ENCODE data around the gene SH3D21.

SH3D21 gene

DNA sequence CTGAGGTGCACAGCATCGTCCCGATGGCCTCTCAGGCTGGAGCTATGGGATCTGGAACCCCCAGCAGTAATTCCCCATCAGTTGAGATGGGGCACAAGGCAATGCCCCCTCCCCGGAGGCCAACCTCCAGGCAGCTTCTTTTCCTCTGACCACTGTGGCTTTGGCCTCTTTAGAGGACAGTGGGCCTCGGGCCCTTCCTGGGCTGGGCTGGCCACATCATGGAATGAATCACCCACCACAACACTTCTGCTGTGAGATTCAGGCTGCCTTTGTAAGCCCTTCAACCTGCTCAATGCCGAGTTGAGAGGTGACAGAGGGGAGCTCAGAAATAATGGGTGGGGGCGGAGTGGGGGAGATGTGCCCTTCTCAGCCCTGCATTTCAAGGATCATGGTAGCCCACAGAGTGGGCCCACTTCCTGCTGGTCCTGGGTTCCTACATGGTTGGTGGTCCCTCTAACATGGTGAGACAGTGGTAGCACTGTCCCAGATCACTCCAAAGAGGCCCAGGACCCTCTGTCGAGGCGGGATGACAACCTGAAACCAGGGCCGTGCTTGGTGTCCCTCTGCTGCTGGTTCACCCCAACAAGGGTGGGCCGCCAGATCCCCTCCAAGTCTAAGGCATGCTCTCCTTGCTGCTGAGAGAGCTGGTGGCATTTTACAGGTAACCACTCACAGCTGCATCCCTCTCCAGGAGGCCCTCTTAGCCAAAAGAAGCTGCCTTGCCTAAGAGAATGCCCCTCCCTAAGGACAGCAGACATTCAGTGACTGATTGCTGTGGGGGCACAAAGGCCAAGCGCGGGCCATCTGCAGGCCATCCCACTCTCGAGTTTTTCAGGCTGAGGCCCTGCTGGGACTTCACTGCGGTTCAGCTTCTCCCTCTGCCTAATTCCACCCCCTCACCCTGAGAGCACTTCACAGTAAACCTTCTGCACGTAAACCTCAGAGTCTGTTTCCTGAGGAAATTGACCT lies 47.0 kb downstream of the SH3D21 start:
- in situ Hi-C loops (cut with HindIII; ENCODE audit: low sequenced_read_pairs) = no loop called here

DNA sequence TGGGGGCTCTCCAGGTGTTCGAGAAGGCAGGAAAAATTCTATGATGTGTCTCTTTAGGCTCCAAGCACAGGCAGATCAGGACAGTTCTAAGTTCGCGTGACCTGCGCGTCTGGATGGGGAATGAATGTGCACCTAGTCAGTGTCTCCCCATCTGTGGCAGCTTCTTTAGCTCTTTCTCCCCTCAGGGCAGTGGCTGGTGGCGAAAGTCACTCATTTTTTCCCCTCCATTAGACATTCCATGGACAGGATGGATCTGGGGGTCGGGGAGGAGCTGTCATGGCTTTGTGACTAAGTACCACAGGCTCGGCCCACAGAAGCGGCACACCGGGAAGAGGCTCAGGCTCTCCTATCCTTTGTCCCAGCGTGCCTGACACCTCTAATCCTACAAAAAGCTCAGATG lies 48.3 kb downstream of the SH3D21 start:
- in situ Hi-C loops (cut with HindIII; ENCODE audit: low sequenced_read_pairs) = no loop called here

DNA sequence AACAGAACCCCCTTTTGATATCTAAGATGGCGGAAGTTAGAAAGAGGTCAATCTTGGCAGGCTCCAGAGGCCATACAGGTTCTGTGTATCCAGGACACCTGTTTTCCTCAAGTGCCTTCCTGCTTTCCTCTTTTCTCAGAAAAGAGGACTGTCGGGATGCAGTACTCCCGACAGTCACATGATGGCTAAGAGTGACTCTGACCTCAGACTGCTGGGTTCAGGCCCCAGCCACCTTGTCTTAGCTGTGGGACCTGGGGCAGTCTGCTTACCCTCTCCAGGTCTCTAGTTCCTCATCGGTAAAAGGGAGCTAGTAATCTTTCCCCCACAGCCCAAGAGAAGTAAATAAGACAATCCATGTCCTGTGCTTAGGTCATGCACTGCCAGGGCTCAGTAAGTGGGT lies 49.6 kb downstream of the SH3D21 start:
- in situ Hi-C loops (cut with HindIII; ENCODE audit: low sequenced_read_pairs) = no loop called here

DNA sequence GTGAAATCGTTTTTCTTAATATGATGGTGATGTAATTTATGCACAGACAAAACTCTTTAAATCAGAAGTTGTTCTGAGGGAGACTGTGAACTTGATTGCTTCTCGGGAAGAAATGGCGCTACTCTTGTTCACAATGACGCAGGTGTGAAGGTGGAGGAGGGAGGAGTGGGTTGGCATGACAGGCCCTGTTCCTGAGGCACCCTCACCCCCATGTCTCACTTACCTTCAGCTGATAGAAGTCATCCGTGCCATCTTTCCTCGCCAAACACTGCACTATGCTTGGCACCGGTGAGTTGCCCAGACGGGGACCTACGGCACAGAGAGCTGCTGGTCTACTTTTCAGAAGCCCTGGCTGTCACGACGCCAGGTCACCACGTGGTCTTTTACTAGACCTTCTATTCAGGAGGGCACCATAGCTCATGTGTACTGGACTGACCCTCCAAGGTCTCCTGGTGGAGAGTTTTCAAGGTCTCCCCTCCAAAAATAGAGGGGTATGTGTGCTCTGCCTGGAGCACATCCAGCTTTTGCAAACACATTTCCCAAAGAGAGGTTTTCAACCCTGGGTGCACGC lies 52.4 kb downstream of the SH3D21 start:
- in situ Hi-C loops (cut with HindIII; ENCODE audit: low sequenced_read_pairs) = no loop called here

DNA sequence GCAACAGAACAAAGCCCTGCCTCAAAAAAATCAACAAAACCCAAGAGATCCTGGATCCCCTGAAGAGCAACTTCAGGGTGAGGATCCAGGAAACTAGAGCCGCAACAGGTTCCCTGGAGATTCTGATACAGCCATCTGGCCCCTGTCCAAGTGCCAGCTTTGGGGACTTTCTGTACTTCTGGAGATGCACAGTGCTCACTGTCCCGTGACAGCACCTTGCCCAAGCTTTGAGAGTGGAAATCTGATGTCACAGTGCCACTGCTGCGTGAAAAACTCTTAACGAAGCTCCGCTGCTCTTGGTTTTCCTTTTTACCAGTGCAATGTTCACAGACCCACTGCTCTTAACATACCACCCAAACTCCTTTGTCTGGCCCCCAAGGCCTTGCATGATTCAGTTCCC lies 53.2 kb downstream of the SH3D21 start:
- in situ Hi-C loops (cut with HindIII; ENCODE audit: low sequenced_read_pairs) = no loop called here

DNA sequence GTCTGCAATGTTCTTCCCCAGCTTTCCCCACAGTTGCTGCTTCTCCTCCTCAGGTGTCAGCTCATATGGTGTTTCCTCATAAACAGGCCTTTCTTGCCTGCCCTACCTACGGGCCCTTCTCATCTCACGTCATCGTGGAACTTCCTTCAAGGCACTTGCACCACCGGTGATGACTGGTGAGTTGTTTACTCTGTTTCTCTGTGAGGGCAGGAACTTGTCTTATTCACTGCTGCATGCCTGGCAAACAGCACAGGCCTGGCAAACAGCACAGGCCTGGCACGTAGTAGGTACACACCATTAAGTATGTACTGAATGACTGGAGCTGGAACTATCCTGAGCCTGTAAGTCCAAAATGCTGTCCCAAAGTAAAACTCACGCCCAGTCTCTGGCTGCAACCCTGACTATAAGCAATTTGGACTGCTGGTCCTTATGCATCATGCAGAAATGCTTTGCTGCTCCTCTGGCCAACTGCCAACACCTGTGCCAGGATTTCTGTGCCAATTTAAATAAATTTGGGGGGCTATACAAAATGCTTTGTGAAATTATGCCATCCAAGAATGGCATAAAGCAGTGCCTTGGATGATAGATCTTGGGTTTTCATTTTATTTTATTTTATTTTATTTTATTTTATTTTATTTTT lies 53.9 kb downstream of the SH3D21 start:
- in situ Hi-C loops (cut with HindIII; ENCODE audit: low sequenced_read_pairs) = no loop called here

DNA sequence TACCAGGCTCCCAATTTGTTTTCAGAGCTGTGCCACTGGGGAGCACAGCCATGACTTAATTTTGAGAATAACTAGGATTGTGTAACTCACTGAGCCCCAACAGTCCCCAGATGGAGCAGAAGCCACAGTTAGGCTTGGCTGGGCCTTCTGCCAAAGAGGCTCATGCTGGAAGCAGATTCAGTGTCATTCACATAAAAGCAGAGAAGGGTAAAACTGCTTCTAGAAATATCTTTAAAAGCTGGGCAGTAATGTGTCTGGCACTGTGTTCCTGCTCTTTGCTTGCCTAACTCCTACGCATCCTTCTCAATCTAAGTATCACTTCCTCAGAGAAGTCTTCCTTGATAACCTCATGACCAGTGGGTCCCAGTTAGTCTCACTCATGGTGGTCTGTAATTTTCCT lies 59.2 kb downstream of the SH3D21 start:
- in situ Hi-C loops (cut with HindIII; ENCODE audit: low sequenced_read_pairs) = no loop called here

DNA sequence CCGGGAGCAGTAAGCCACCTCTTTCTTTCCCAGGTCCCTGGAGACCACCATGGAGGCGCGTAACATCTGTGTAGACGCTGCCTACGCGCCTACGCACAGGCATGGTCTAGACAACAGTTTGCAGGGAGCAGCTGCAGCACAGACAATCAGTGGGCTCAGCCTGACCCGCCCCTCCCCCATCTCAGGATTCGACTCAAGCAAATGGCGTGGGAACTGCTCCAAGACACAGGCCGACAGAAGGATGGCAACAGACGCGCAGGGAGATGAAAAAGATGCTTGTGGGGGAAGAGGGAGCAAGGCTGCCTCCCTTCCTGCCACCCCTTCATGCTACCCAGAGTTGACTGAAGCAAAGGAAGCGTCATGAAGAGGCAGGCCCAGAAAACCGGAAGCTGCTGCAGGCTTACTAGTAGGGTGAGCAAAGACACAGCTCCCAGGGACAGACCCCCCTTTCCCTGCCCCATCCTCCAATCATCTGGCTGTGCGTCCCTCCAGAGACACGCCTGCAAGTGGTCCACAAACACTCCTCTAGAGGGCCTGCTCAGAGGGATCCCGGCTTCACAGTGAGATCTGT lies 60.0 kb downstream of the SH3D21 start:
- in situ Hi-C loops (cut with HindIII; ENCODE audit: low sequenced_read_pairs) = no loop called here

DNA sequence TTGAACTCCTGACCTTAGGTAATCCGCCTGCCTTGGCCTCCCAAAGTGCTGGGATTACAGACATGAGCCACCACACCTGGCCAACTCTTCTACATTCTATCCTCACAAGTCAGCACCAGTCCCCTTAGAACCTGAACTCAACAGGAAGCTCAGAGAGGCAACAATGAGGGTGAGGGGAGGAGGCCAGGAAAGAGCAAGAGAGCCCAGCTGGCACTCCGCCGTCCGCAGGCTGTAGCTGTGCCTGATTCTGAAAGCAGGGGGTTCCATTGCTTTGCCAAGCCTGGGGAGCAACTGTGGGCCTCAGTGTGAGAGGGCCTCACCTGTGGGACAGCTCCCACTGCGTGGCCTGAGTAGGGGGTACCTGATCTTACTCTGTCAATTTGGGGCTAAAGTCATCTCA lies 60.9 kb downstream of the SH3D21 start:
- in situ Hi-C loops (cut with HindIII; ENCODE audit: low sequenced_read_pairs) = no loop called here

DNA sequence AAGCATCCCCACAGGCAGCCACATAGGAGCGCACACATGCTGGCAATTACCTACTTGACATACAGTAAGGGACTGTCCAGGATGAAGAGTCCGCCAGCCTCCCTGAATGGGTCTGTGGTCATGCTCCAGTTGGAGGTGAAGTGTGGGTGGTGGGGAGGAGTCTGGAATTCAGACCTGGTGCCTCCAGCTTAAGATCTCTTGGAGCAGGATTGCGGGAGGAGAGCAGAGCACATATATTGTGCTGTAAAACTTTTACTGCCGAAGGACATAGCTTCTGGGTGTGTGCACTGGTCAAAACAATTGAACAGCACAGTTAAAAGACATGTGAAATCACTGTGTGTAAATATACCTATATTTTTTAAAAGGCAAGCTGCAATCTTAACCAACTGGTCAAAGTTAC lies 61.6 kb downstream of the SH3D21 start:
- in situ Hi-C loops (cut with HindIII; ENCODE audit: low sequenced_read_pairs) = no loop called here

DNA sequence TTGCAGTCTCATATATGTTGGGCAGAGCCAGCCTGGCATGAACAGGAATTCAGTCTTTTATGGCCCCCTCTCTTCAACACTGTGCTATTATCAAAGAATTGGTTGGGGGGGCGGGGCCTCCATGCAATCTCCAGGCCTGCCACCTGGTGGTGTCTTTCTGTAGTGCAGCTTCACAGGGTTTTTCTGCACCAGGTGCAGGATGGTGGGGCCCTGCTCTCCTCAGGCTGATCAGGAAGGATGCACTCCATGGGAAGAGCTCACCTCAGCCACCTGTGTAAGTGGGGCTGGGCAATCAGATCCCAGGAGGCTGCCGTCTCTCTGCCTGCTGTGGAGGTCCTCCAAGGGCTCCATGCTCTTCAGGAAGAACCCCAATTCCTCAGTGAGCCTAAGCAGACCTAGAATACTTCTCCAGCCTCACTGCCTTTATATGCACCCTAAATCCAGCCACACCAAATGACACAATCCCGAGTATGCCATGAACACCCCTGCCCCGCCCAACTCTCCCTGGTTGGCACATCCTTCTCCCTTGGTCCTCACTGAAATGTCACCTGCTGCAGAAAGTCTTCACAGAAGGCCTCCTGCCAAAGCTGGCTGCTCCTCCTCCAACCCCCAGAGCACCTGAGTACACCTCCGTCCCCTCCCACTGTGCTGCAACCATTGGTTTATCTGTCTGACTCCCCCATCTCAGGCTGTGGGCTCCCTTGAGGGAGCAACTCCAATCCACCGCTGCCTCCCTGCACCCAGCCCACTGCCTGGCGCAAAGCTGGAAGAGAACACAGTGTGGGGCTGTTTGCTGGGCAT lies 63.1 kb downstream of the SH3D21 start:
- in situ Hi-C loops (cut with HindIII; ENCODE audit: low sequenced_read_pairs) = no loop called here
